Measurements from ENCODE around the gene BRCA2. TPM values are rescaled to one million over a fixed set of nuclear protein-coding genes. Genes with fewer than 3 reads are reported as not detected.

The BRCA2 gene
- total RNA-seq, 2 experiments from 2014 or later = 24.9 to 27.2 TPM

DNA sequence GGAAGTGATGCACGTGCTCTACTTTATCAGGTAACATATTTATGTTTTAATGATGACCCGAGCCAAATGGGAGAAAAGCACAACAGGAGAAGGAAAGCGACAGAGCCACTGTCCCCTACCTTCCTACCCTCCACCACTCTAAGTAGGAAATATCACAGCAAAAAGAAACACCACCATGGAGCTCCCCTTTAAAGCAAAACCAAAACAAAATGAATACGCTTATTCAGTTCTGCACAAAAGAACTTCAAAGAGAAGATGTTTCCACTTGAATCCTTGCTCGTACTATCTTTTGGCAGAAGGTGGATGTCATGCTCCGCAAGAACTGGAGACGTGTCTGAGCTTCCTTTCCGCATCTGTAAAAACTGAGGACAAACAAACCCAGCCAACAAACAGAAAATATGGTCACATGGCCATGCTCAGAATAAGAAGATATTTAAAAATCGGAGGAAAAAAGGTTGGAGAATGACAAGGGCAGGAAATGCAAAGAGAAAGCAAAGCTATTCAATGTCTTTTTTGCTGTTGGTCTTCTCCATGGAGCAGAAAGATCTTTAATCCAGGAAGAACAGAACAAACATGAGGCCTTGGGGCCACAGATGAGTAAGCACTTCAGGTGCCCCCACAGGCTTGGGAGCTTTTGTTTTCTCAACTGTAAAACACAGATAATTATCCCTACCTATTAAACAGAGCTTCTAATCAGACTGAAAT, 93.1 kb downstream of the BRCA2 start:
- peak overlapping the region; percentile 3 for H3K27ac Mint-ChIP-seq

DNA sequence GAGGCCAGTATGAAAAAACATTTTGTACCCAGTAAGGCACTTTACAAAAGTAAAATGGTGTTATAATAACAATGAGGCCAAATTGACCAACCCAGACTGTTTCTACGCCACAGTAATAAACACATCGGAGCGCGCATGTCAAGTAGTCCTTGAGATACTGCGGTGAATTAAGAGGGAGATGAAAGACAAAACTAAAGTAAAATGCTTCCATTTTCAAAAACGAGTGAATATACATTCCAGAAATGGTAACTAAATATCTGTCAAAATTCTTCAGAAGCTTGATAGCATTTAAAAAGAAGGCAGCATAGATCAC, 93.6 kb downstream of the BRCA2 start:
- intact Hi-C loops (cut with micrococcal nuclease) = no loop called here
- Mint-ChIP-seq H3K27ac (no peak overlapping the region), H3K36me3 (ENCODE audit: low read depth) (peaks cover 20% of the 10 kb centered on the region), H3K9me3 (no peaks in the 10 kb centered on the region), H3K4me1 (ENCODE audit: low read depth) (peaks cover 18% of the 10 kb centered on the region), H3K27me3 (no peaks in the 10 kb centered on the region), H3K4me3 (no peak overlapping the region)
- no peak for TF ChIP-seq CTCF (IDR thresholded peaks at IDR 0.05)
- CTCF ChIA-PET = interaction anchor here (0.9 to 1.5 kb wide), 5 partner anchors 12 to 173 kb away, joined by 3 to 4 read pairs (median 3); partner anchors contain the start of genes BRCA2 and ZAR1L
- DNase-seq (no peak), ATAC-seq (no peak)
- POLR2A ChIA-PET = interaction anchor here (1.0 to 1.5 kb wide), 4 partner anchors 14 to 94 kb away, joined by 3 to 5 read pairs (median 4); partner anchors contain the start of genes BRCA2 and ZAR1L

More for the DNA sequence above, 93.1 kb downstream of the BRCA2 start:
- no peak for DNase-seq
- Mint-ChIP-seq H3K4me3 (no peak overlapping the region), H3K4me1 (ENCODE audit: low read depth) (peaks cover 18% of the 10 kb centered on the region), H3K9me3 (no peaks in the 10 kb centered on the region), H3K36me3 (ENCODE audit: low read depth) (peaks cover 20% of the 10 kb centered on the region), H3K27me3 (no peaks in the 10 kb centered on the region)
- ChIA-PET POLR2A (interaction anchor here (1.0 to 1.5 kb wide), 4 partner anchors 14 to 94 kb away, joined by 3 to 5 read pairs (median 4); partner anchors contain the start of genes BRCA2 and ZAR1L), CTCF (interaction anchor here (0.9 to 1.5 kb wide), 4 partner anchors 11 to 173 kb away, joined by 3 to 4 read pairs (median 3); partner anchors contain the start of genes BRCA2 and ZAR1L)
- intact Hi-C loops (cut with micrococcal nuclease) = no loop called here
- ATAC-seq = no peak
- no peak for TF ChIP-seq CTCF (IDR thresholded peaks at IDR 0.05)

DNA sequence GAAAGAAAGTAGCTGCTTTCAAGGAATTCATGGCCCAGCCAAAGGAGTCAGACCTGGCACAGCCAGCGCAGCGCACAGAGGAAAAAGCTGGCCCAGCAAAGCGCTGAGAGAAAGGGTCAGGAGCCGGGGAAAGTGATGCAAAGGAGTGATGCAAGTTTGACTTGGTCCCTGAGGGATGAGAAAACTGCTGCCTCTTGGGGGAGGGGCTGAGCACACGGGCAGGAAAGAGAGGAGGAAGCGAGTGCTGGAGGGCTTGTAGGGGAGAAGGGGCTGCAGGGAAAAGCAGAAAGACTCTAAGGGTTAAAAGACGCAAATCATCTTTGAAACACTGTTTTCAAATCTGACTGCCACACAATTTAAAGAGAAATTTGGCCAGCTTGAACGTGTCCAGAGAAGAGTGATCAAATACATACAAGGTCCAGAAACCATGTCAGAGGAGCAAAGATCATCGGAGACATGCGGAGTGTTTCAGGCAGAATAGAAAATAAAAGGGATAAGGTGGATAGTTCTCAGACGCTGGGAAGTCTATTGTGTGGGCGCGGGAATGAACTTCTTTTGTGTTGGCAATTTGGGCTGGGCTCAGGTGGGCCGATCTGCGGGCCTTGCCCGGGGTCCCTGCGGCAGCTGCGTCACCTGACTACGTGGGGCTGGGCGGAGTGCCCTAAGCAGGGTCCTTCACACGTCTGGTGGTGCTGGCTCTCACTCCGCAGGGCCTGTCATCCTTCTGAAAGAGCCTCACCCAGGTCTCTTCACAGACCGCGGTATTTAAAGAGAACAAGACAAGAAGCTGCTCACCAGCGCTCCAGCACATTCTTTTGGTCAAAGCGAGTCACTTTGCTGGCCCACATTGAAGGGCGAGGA, 94.5 kb downstream of the BRCA2 start:
- Mint-ChIP-seq H3K4me1 (ENCODE audit: low read depth) (peaks cover 18% of the 10 kb centered on the region), H3K9me3 (no peaks in the 10 kb centered on the region), H3K27me3 (no peaks in the 10 kb centered on the region), H3K4me3 (no peak overlapping the region), H3K27ac (no peak overlapping the region), H3K36me3 (ENCODE audit: low read depth) (peaks cover 20% of the 10 kb centered on the region)
- no peak for TF ChIP-seq CTCF (IDR thresholded peaks at IDR 0.05)
- intact Hi-C loops (cut with micrococcal nuclease) = no loop called here
- ChIA-PET CTCF (interaction anchor here (1.0 to 1.3 kb wide), 2 partner anchors 29 to 142 kb away, joined by 3 read pairs; no protein-coding TSS in a partner anchor), POLR2A (no interaction called here)
- ATAC-seq = no peak
- DNase-seq = no peak

DNA sequence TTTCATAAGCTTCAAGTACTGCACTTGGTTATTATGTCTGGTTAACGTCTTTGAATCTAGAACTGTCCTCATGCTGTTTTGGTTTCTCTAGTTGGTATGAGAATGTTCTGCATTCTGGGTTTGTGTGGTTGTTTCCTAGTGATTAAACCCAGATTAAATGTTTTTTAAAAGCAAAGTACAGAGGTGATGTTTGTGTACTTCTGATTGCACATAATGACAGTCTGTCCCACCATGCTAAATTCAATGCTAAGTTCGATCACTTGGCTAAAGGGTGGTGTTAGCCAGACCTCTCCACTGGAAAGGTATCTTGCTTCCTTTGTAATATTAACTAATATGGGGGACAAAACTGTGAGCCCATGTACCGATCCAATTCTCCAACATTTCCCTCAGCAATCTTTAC, 98.0 kb downstream of the BRCA2 start:
- Mint-ChIP-seq H3K27ac (no peak overlapping the region), H3K27me3 (no peaks in the 10 kb centered on the region), H3K4me3 (no peak overlapping the region), H3K4me1 (ENCODE audit: low read depth) (peaks cover 20% of the 10 kb centered on the region), H3K9me3 (peaks cover 6% of the 10 kb centered on the region), H3K36me3 (ENCODE audit: low read depth) (peaks cover 13% of the 10 kb centered on the region)
- ChIA-PET POLR2A (interaction anchor here (0.6 to 0.7 kb wide), 3 partner anchors 28 to 116 kb away, joined by 3 to 4 read pairs (median 3); no protein-coding TSS in a partner anchor), CTCF (no interaction called here)
- ATAC-seq (no peak), DNase-seq (no peak)
- no peak for TF ChIP-seq CTCF (IDR thresholded peaks at IDR 0.05)
- intact Hi-C loops (cut with micrococcal nuclease) = no loop called here

Data from activated CD8-positive, alpha-beta T cell treated with anti-CD3 and anti-CD28 coated beads for 36 hours (primary cell).